ENCODE data around the gene WDR48.

Gene WDR48

DNA sequence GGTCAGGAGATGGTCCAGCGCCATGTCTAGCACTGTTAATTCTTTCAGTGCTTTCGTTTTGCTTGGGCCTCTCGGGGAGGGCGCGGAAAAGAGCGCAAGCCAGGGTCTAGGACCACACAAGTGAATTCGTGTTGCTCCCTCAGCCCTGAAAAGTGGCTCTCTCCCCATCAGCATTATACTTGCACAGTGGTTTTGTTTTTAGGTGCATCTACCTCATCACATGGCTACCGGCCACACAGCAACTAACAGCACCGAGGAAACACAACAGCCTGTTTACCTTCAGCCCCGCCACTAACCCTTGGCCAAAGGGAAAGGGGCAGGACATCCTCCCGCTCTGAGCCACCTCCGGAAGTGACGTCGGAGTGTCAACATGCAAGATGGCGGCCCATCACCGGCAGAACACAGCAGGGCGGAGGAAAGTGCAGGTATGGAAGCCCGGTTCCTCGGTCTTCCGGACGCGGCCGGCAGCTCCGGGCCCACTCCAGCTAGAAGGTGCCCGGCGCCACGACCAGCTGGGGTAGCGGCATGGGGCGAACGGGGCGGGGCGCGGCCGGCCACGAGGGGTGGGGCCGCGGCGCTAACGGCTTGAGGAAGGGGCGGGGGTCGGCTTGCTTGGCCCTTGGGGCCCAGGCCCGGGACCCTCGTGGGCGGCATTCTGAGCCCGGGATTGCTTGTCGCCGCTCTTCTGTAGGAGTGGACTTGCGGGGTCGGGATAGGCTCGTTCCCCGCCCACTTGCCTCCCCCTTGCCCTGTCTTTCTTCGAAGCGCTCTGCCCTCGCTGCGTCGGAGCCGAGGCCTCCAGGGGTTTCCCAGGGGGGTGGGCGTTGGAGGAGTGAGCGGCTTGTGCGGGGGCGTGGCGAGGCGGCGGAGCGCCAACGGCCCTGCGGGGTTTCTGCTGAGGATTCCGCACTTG, at the start of gene WDR48, which contains the start of gene SCN11A:
TSS of gene WDR48 (plus strand) at position 368 of the 913 bp plus-strand sequence. CDS start at position 378, 10 bp downstream.
TSS of gene SCN11A (minus strand) at position 296 of the 913 bp plus-strand sequence. CDS start 101,582 bp downstream, outside the sequence.
- no peaks in the 10 kb centered on the region for H3K27me3 ChIP-seq (ENCODE audit: control insufficient read depth, insufficient read depth, low read length)
- no peaks in the 10 kb centered on the region for H3K36me3 ChIP-seq (ENCODE audit: control insufficient read depth, insufficient read depth, low read length)
- peak within 1 kb of the TSS; percentile 74 for H3K4me3 ChIP-seq (ENCODE audit: low read depth, low read length)
- H3K9ac ChIP-seq (ENCODE audit: low read depth, low read length), result peak within 1 kb of the TSS; percentile 84
- no peaks in the 10 kb centered on the region for H3K9me3 ChIP-seq (ENCODE audit: control insufficient read depth, insufficient read depth, low read length)
- peak within 1 kb of the TSS; percentile 100 for H3K27ac ChIP-seq (ENCODE audit: low read depth, low read length)
- H3K4me1 ChIP-seq (ENCODE audit: control insufficient read depth, insufficient read depth, low read length), result no peaks in the 10 kb centered on the region; the same call in 1 of the 2 replicates

DNA sequence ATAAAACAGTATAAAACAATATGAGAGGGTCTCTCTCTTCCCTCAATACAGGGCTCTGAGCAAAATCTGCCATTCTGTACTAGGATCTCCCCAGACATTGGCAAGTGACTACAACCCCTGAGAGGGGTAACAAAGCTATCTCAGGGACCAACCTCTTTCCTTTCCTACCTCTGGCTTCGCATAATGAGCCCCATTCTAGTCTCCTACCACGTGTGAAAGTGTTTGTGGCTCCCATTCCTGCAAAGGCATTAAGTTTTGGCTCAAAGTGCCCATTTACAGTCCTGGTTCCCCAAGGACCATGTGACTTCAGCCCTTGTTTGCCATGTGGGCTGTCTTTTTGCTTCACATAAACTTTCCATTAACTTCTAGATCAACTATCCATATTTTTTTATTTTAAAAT, 46.5 kb upstream of the WDR48 start:
- no peak overlapping the region for H3K9ac ChIP-seq (ENCODE audit: low read depth, low read length)
- no peaks in the 10 kb centered on the region for H3K4me1 ChIP-seq (ENCODE audit: control insufficient read depth, insufficient read depth, low read length)
- no peak overlapping the region for H3K4me3 ChIP-seq (ENCODE audit: low read depth, low read length)
- no peaks in the 10 kb centered on the region for H3K36me3 ChIP-seq (ENCODE audit: control insufficient read depth, insufficient read depth, low read length)
- no peak overlapping the region for H3K27ac ChIP-seq (ENCODE audit: low read depth, low read length)
- no peaks in the 10 kb centered on the region for H3K9me3 ChIP-seq (ENCODE audit: control insufficient read depth, insufficient read depth, low read length)
- no peaks in the 10 kb centered on the region for H3K27me3 ChIP-seq (ENCODE audit: control insufficient read depth, insufficient read depth, low read length)

DNA sequence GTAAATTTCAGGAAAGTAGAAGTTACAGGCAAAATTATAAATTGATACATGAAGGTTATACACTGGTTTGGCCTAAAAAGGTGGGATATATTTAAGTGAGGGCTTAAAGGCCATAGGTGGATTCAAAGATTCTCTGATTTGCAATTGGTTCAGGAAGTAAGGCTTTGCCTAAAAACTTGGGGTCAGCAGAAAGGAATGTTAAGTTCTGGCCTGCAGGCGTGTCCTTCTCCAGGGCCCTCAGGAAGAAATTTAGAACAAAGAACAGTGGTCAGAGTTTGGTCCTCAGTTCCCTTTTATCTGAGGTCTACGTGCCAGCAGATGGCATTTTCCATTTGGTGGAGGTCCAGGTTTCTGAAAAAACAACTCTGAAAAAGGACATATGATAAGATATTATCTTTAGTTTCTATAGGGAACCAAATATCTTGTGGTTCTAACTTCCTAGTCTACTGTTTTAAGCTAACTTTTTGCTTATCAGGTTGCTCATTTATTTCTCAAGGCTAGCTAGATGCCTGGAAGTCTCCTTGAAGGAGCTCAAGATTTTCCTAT, 40.6 kb upstream of the WDR48 start:
- Histone ChIP-seq H3K36me3 (ENCODE audit: control insufficient read depth, insufficient read depth, low read length) (no peaks in the 10 kb centered on the region), H3K9ac (ENCODE audit: low read depth, low read length) (no peak overlapping the region), H3K27me3 (ENCODE audit: control insufficient read depth, insufficient read depth, low read length) (no peaks in the 10 kb centered on the region), H3K4me1 (ENCODE audit: control insufficient read depth, insufficient read depth, low read length) (peaks cover 10% of the 10 kb centered on the region; the same call in 1 of the 2 replicates), H3K27ac (ENCODE audit: low read depth, low read length) (no peak overlapping the region), H3K9me3 (ENCODE audit: control insufficient read depth, insufficient read depth, low read length) (no peaks in the 10 kb centered on the region), H3K4me3 (ENCODE audit: low read depth, low read length) (no peak overlapping the region)

DNA sequence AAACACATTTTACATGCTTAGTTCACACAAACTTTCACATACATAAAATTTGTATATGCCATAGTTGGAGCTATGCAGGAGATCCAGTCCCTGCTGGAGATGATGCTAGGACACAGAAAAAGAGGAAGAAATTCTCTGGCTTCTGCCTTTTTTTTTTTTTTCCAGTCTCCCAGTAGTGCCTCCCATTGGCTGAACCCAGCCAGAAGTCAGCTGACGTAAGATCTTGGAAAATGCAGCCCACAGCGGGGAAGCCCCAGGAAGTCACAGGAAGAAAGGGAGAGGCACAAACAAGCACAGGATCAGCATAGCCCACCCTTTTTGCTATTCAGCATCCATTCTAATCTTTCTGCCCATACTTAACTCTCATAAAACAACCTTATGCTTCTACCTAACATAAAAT, 38.5 kb upstream of the WDR48 start:
- no peaks in the 10 kb centered on the region for H3K9me3 ChIP-seq (ENCODE audit: control insufficient read depth, insufficient read depth, low read length)
- no peak overlapping the region for H3K9ac ChIP-seq (ENCODE audit: low read depth, low read length)
- H3K4me1 ChIP-seq (ENCODE audit: control insufficient read depth, insufficient read depth, low read length), result peaks cover 10% of the 10 kb centered on the region; the same call in 1 of the 2 replicates
- no peak overlapping the region for H3K4me3 ChIP-seq (ENCODE audit: low read depth, low read length)
- H3K27ac ChIP-seq (ENCODE audit: low read depth, low read length), result no peak overlapping the region
- H3K27me3 ChIP-seq (ENCODE audit: control insufficient read depth, insufficient read depth, low read length), result no peaks in the 10 kb centered on the region
- H3K36me3 ChIP-seq (ENCODE audit: control insufficient read depth, insufficient read depth, low read length), result no peaks in the 10 kb centered on the region

DNA sequence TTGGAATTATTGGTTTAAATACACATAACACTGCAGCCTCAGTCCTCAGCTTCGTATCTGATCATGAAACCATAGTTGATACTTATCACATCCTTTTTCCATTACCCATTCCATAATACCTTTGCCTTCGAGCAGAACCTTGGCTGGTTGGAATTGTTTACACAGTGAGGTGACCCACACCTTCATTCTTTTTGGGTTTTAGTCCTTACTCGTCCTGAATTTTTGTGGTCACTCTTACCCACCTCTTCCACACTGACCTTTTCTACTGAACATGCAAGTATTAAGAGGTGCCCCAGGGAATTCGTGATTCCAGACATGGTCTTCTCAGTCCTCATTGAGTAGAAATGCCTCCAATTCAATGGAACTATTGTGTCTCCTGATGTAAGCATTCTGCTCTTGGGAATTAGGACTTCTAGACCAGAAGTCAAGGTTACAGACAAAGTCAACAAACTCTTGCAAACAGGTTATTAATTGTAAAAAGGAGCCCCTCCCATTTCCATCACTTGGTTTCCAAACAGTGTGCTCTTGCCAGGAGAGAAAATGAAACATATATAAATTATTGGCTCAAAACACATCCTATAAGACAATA, 37.8 kb upstream of the WDR48 start:
- Histone ChIP-seq H3K4me1 (ENCODE audit: control insufficient read depth, insufficient read depth, low read length) (peaks cover 10% of the 10 kb centered on the region; the same call in 1 of the 2 replicates), H3K36me3 (ENCODE audit: control insufficient read depth, insufficient read depth, low read length) (no peaks in the 10 kb centered on the region)

DNA sequence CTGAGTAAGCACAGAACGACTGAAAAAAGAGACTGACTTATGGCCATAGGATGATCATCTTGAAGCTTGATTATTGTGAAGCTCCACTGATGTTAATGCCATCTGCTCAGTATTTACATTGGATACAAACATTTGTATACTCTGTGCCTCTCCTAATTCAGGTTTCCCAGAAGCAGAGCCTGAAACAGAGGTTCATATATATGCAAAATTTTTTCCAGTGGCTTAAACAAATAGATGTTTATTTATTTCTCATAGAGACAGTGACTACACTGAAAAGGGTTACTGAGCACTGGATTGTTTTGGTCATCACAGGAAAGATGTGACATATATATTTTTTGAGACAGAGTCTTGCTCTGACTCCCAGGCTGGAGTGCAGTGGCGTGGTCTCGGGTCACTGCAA, 36.4 kb upstream of the WDR48 start:
- Histone ChIP-seq H3K4me1 (ENCODE audit: control insufficient read depth, insufficient read depth, low read length) (peaks cover 10% of the 10 kb centered on the region; the same call in 1 of the 2 replicates), H3K9ac (ENCODE audit: low read depth, low read length) (no peak overlapping the region), H3K27ac (ENCODE audit: low read depth, low read length) (no peak overlapping the region), H3K4me3 (ENCODE audit: low read depth, low read length) (no peak overlapping the region), H3K27me3 (ENCODE audit: control insufficient read depth, insufficient read depth, low read length) (no peaks in the 10 kb centered on the region), H3K9me3 (ENCODE audit: control insufficient read depth, insufficient read depth, low read length) (no peaks in the 10 kb centered on the region), H3K36me3 (ENCODE audit: control insufficient read depth, insufficient read depth, low read length) (no peaks in the 10 kb centered on the region)

More for the DNA sequence above, 37.8 kb upstream of the WDR48 start:
- no peaks in the 10 kb centered on the region for H3K27me3 ChIP-seq (ENCODE audit: control insufficient read depth, insufficient read depth, low read length)
- no peak overlapping the region for H3K9ac ChIP-seq (ENCODE audit: low read depth, low read length)
- H3K27ac ChIP-seq (ENCODE audit: low read depth, low read length), result no peak overlapping the region
- no peaks in the 10 kb centered on the region for H3K9me3 ChIP-seq (ENCODE audit: control insufficient read depth, insufficient read depth, low read length)
- no peak overlapping the region for H3K4me3 ChIP-seq (ENCODE audit: low read depth, low read length)

DNA sequence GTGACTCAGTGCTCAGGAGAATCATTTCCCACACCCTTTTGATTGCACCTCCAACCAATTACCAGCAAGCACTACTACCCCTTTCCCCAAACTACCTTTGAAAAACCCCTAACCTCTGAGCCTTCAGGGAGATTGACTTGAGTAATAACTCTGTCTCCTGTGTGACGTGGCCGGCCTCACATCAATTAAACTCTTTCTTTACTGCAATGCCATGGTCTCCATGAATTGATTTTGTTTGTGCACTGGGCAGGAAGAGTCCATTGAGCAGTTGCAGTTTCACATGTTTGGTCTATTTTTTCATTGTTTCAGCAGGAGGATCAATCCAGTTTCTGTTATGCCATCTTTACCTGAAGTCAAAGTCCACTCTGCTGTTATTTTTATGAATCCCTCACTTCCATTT, 32.5 kb upstream of the WDR48 start:
- Histone ChIP-seq H3K4me1 (ENCODE audit: control insufficient read depth, insufficient read depth, low read length) (no peaks in the 10 kb centered on the region), H3K4me3 (ENCODE audit: low read depth, low read length) (no peak overlapping the region), H3K9ac (ENCODE audit: low read depth, low read length) (no peak overlapping the region), H3K27me3 (ENCODE audit: control insufficient read depth, insufficient read depth, low read length) (no peaks in the 10 kb centered on the region), H3K27ac (ENCODE audit: low read depth, low read length) (no peak overlapping the region), H3K9me3 (ENCODE audit: control insufficient read depth, insufficient read depth, low read length) (no peaks in the 10 kb centered on the region), H3K36me3 (ENCODE audit: control insufficient read depth, insufficient read depth, low read length) (no peaks in the 10 kb centered on the region)

DNA sequence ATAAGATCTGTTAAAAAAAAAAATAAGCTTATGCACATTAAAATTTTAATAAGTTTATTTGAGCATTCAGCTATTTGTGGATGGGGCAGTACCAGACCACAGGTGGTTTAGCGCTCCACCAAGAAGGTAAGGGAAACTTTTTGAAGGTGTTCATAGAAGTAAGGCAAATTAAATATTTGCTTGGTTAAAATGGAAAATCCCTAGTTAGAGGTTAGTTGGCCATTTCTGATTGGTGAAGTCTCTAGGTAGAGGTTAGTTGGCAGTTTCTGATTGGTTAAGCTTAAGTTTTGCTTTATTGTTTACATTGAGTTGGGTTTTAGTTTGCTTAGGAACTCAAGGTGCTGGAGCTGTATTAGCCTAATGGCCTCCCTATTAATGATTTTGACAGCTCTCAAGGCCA, 30.8 kb upstream of the WDR48 start:
- H3K27ac ChIP-seq (ENCODE audit: low read depth, low read length), result no peak overlapping the region
- no peaks in the 10 kb centered on the region for H3K9me3 ChIP-seq (ENCODE audit: control insufficient read depth, insufficient read depth, low read length)
- no peak overlapping the region for H3K9ac ChIP-seq (ENCODE audit: low read depth, low read length)
- no peaks in the 10 kb centered on the region for H3K4me1 ChIP-seq (ENCODE audit: control insufficient read depth, insufficient read depth, low read length)
- H3K4me3 ChIP-seq (ENCODE audit: low read depth, low read length), result no peak overlapping the region
- H3K27me3 ChIP-seq (ENCODE audit: control insufficient read depth, insufficient read depth, low read length), result no peaks in the 10 kb centered on the region
- H3K36me3 ChIP-seq (ENCODE audit: control insufficient read depth, insufficient read depth, low read length), result no peaks in the 10 kb centered on the region

DNA sequence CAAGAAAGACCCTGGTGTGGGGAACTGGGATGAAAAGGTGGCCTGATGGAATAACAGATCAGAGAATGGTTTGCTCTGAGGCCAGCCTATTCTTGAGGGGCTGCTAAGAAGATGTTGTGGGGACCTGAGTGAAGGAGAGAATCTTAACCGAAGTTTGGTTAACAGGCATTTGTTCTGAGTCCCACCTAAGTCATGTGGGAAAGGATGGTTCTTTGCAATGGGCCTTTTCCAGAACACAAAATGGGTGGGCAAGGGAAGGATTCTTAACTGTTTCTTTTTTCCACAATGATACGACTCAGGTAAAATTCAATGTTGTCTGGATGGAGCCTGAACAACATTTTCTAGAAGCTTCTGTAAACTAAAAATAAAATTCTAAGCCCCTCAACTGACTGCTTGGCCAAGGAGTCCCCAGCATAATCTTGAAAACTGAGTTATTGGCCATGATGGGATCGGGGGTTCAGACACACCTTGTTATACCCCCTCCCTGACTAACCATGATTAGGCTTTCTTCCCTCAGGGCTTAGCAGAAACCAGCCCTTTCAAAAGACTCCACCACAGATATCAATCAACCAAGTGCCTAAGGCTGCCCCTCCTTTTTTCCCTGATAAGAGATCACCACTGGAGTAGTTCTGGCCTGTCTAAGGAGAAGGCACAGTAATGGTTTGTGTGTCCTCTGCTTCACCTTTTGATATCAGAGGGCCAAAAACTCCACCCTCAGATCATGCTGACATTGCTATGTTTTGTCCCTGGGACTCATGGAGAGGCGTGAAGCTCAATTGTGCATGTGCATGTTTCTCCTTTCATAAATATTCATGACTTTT, 30.1 kb upstream of the WDR48 start:
- Histone ChIP-seq H3K9ac (ENCODE audit: low read depth, low read length) (no peak overlapping the region), H3K27ac (ENCODE audit: low read depth, low read length) (no peak overlapping the region), H3K9me3 (ENCODE audit: control insufficient read depth, insufficient read depth, low read length) (no peaks in the 10 kb centered on the region), H3K4me3 (ENCODE audit: low read depth, low read length) (no peak overlapping the region), H3K27me3 (ENCODE audit: control insufficient read depth, insufficient read depth, low read length) (no peaks in the 10 kb centered on the region), H3K4me1 (ENCODE audit: control insufficient read depth, insufficient read depth, low read length) (no peaks in the 10 kb centered on the region), H3K36me3 (ENCODE audit: control insufficient read depth, insufficient read depth, low read length) (no peaks in the 10 kb centered on the region)

DNA sequence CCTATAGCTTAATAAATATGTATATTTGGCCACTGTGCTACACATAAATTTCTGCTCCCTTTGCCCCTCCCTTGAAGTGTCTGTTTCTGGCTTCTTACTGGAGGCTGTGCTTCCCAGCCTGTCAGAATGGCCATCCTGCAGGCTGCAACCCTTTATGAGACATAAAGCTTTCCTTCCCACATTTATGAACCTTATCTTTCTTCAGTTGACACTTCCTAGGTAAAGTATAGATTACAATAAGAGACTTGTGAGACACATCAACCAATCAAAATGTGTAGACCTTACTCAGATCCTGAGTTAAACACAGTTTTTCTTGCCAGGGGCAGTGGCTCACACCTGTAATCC, 29.6 kb upstream of the WDR48 start:
- no peaks in the 10 kb centered on the region for H3K36me3 ChIP-seq (ENCODE audit: control insufficient read depth, insufficient read depth, low read length)
- H3K4me3 ChIP-seq (ENCODE audit: low read depth, low read length), result no peak overlapping the region
- no peak overlapping the region for H3K27ac ChIP-seq (ENCODE audit: low read depth, low read length)
- no peaks in the 10 kb centered on the region for H3K4me1 ChIP-seq (ENCODE audit: control insufficient read depth, insufficient read depth, low read length)
- H3K27me3 ChIP-seq (ENCODE audit: control insufficient read depth, insufficient read depth, low read length), result no peaks in the 10 kb centered on the region
- H3K9ac ChIP-seq (ENCODE audit: low read depth, low read length), result no peak overlapping the region
- no peaks in the 10 kb centered on the region for H3K9me3 ChIP-seq (ENCODE audit: control insufficient read depth, insufficient read depth, low read length)
